H1 (cell line): ENCODE results near the gene GRIP2. TPM values are rescaled to one million over a fixed set of nuclear protein-coding genes. Genes with fewer than 3 reads are reported as not detected.

Source experiments
- CTCF ChIA-PET: fragments of 300-600 bp; sonication (Branson Sonifier 250); formaldehyde crosslinking; loops from one replicate; lab custom pipeline; 2021; ENCODE audit not compliant: partially characterized antibody; lab: Charles Lee
- POLR2A ChIA-PET: fragments of 300-600 bp; sonication (Branson Sonifier 250); formaldehyde crosslinking; loops from one replicate; lab custom pipeline; 2021; ENCODE audit warnings: inconsistent platforms; ENCODE audit not compliant: partially characterized antibody; lab: Charles Lee
- DNase-seq, 2 experiments: peaks; one replicate each; pipeline versions ENCODE4 v3.0.0 to v3.0.0-alpha.2; 2010 to 2022; ENCODE audit warnings: low spot score in 2 of 2, low read depth in 1 of 2, mixed read lengths in 1 of 2
- FAIRE-seq: peaks from 2 replicates; lab custom pipeline; 2011; peaks lifted over from hg19 to GRCh38; lab: Jason Lieb, UNC
- H2AFZ ChIP-seq: 2 replicates; pipeline ENCODE4 v1.8.1; 2012; ENCODE audit warnings: low read length, inconsistent platforms
- H2AK5ac ChIP-seq: 2 replicates; pipeline ENCODE4 v1.6.1; 2013; ENCODE audit warnings: low read depth, low read length
- H2BK120ac ChIP-seq: replicated peaks from 2 replicates; pipeline ENCODE3; 2013; ENCODE audit warnings: low read depth, low read length, inconsistent platforms
- H2BK12ac ChIP-seq: 2 replicates; pipeline ENCODE4 v1.6.1; 2013; ENCODE audit warnings: low read depth, low read length
- H2BK15ac ChIP-seq: 2 replicates; pipeline ENCODE4 v1.6.1; 2013; ENCODE audit warnings: low read length
- H2BK20ac ChIP-seq: 2 replicates; pipeline ENCODE4 v1.6.1; 2013; ENCODE audit warnings: low read length
- H2BK5ac ChIP-seq: 2 replicates; pipeline ENCODE4 v1.6.1; 2013; ENCODE audit warnings: low read depth, low read length
- H3K14ac ChIP-seq: 2 replicates; pipeline ENCODE4 v1.6.1; 2013; ENCODE audit warnings: inconsistent platforms; ENCODE audit not compliant: insufficient read length
- H3K18ac ChIP-seq: 2 replicates; pipeline ENCODE4 v1.6.1; 2013; ENCODE audit warnings: low read length; ENCODE audit errors: extremely low read depth
- H3K23ac ChIP-seq: 2 replicates; pipeline ENCODE4 v1.6.1; 2013; ENCODE audit warnings: inconsistent platforms; ENCODE audit not compliant: insufficient read length
- H3K23me2 ChIP-seq: 2 replicates; pipeline ENCODE4 v1.6.1; 2013; ENCODE audit warnings: low read depth, low read length
- H3K27ac ChIP-seq: 2 replicates; pipeline ENCODE4 v1.6.1; 2011; ENCODE audit warnings: low read depth, low read length, inconsistent platforms
- H3K27me3 ChIP-seq, 4 experiments: replicated peaks in 1 of 4; 1 replicate in 1 of 4; 2 replicates in 3 of 4; pipeline versions ENCODE4 v1.6.1 to v1.8.1; 2011 to 2013; ENCODE audit warnings: low read length in 3 of 4, mild to moderate bottlenecking in 3 of 4, inconsistent platforms in 2 of 4, mixed read lengths in 2 of 4, moderate library complexity in 1 of 4; ENCODE audit not compliant: control insufficient read depth in 3 of 4, insufficient read depth in 3 of 4; ENCODE audit errors: extremely low read depth in 1 of 4
- H3K36me3 ChIP-seq, 4 experiments: 2 replicates each; pipeline versions ENCODE4 v1.6.1 to v1.8.1; 2011 to 2013; ENCODE audit warnings: mild to moderate bottlenecking in 4 of 4, low read length in 3 of 4, moderate library complexity in 2 of 4, control low read depth in 1 of 4, inconsistent platforms in 1 of 4; ENCODE audit not compliant: insufficient read depth in 4 of 4, control insufficient read depth in 2 of 4
- H3K4ac ChIP-seq: replicated peaks from 2 replicates; pipeline ENCODE3; 2013; ENCODE audit warnings: low read length, low read depth, mixed read lengths, inconsistent platforms; ENCODE audit not compliant: insufficient read length
- H3K4me1 ChIP-seq, 4 experiments: replicated peaks in 1 of 4; 1 replicate in 1 of 4; 2 replicates in 3 of 4; pipeline versions ENCODE4 v1.6.1 to v1.8.1; 2011 to 2013; ENCODE audit warnings: low read length in 3 of 4, inconsistent platforms in 2 of 4, mixed read lengths in 1 of 4; ENCODE audit not compliant: insufficient read depth in 4 of 4, control insufficient read depth in 3 of 4
- H3K4me2 ChIP-seq, 2 experiments: 2 replicates each; pipeline versions ENCODE4 v1.6.1 to v1.8.1; 2011 to 2013; ENCODE audit warnings: low read depth in 2 of 2, low read length in 2 of 2, control low read depth in 1 of 2, inconsistent platforms in 1 of 2, mild to moderate bottlenecking in 1 of 2; ENCODE audit not compliant: insufficient read depth in 1 of 2
- H3K4me3 ChIP-seq, 4 experiments: fragments of 200-600, 300-600 bp in 1 of 4; sonication (generic), shearing (Covaris generic), sonication (Bioruptor Twin) in 1 of 4; 2 replicates each; pipeline versions ENCODE4 v1.5.1 to v1.8.1; 2011 to 2016; ENCODE audit warnings: low read length in 4 of 4, low read depth in 3 of 4, control low read depth in 2 of 4, inconsistent platforms in 2 of 4, mild to moderate bottlenecking in 2 of 4, mixed read lengths in 1 of 4, moderate library complexity in 1 of 4; ENCODE audit not compliant: insufficient read depth in 2 of 4; ENCODE audit errors: extremely low read depth in 1 of 4
- H3K56ac ChIP-seq: replicated peaks from 2 replicates; pipeline ENCODE3; 2013; ENCODE audit warnings: low read depth, mild to moderate bottlenecking, mixed read lengths, low read length, inconsistent platforms; ENCODE audit not compliant: insufficient read length
- H3K79me1 ChIP-seq: 2 replicates; pipeline ENCODE4 v1.6.1; 2013; ENCODE audit warnings: low read depth, low read length, control low read depth
- H3K79me2 ChIP-seq, 2 experiments: 2 replicates each; pipeline versions ENCODE4 v1.6.1 to v1.8.1; 2012 to 2013; ENCODE audit warnings: low read length in 2 of 2, mild to moderate bottlenecking in 2 of 2, inconsistent platforms in 1 of 2; ENCODE audit not compliant: insufficient read depth in 2 of 2, control insufficient read depth in 1 of 2
- H3K9ac ChIP-seq, 4 experiments: replicated peaks in 1 of 4; 1 replicate in 1 of 4; 2 replicates in 3 of 4; pipeline versions ENCODE4 v1.6.1 to v1.8.1; 2011 to 2013; ENCODE audit warnings: low read depth in 3 of 4, low read length in 3 of 4, control low read depth in 2 of 4, mild to moderate bottlenecking in 2 of 4, moderate library complexity in 2 of 4, inconsistent platforms in 1 of 4; ENCODE audit errors: extremely low read depth in 1 of 4
- H3K9me3 ChIP-seq, 2 experiments: 2 replicates each; pipeline versions ENCODE4 v1.6.1 to v1.8.1; 2012 to 2013; ENCODE audit warnings: mild to moderate bottlenecking in 2 of 2, moderate library complexity in 2 of 2, control low read depth in 1 of 2, inconsistent platforms in 1 of 2, low read depth in 1 of 2, low read length in 1 of 2, mixed read lengths in 1 of 2; ENCODE audit not compliant: insufficient read depth in 2 of 2
- H4K20me1 ChIP-seq, 2 experiments: replicated peaks in 1 of 2; 2 replicates each; pipeline versions ENCODE3 to v1.8.1; 2011 to 2013; ENCODE audit warnings: inconsistent platforms in 2 of 2, low read length in 2 of 2, mild to moderate bottlenecking in 1 of 2; ENCODE audit not compliant: insufficient read depth in 2 of 2, control insufficient read depth in 1 of 2
- H4K5ac ChIP-seq: 2 replicates; pipeline ENCODE4 v1.6.1; 2013; ENCODE audit warnings: low read length, low read depth, mixed read lengths, inconsistent platforms; ENCODE audit not compliant: insufficient read length
- H4K8ac ChIP-seq: 2 replicates; pipeline ENCODE4 v1.8.0; 2013; ENCODE audit warnings: mild to moderate bottlenecking, moderate library complexity, low read length, inconsistent platforms; ENCODE audit not compliant: insufficient read depth; ENCODE audit errors: extremely low read depth
- H4K91ac ChIP-seq: replicated peaks from 2 replicates; pipeline ENCODE3; 2013; ENCODE audit warnings: low read length, mixed read lengths, inconsistent platforms; ENCODE audit not compliant: insufficient read length
- FOSL1 ChIP-seq: IDR thresholded peaks from 2 replicates; pipeline ENCODE4 v1.6.1; 2011; ENCODE audit warnings: mild to moderate bottlenecking, low read depth, low read length, moderate library complexity; ENCODE audit not compliant: insufficient read depth
- GABPA ChIP-seq: IDR thresholded peaks from 2 replicates; pipeline ENCODE4 v1.6.1; 2011; ENCODE audit warnings: mild to moderate bottlenecking, low read length, moderate library complexity, borderline replicate concordance; ENCODE audit not compliant: insufficient read depth
- KDM1A ChIP-seq: fragments of 200-600, 300-600 bp; sonication (generic); IDR thresholded peaks from 2 replicates; pipeline ENCODE4 v1.7.1; 2016; ENCODE audit warnings: mild to moderate bottlenecking, low read length, borderline replicate concordance
- NANOG ChIP-seq: IDR thresholded peaks from 2 replicates; pipeline ENCODE4 v1.6.1; 2011; ENCODE audit warnings: low read length, low read depth, mild to moderate bottlenecking, inconsistent platforms; ENCODE audit not compliant: insufficient read depth, poor library complexity, severe bottlenecking
- PHF8 ChIP-seq: fragments of 200-600 bp; sonication (generic); conservative IDR thresholded peaks from 2 replicates; pipeline ENCODE4 v1.7.1; 2012; ENCODE audit warnings: low read depth, mild to moderate bottlenecking, inconsistent platforms, low read length, moderate library complexity
- POU5F1 ChIP-seq: IDR thresholded peaks from 2 replicates; pipeline ENCODE4 v1.6.1; 2011; ENCODE audit warnings: low read depth, mild to moderate bottlenecking, low read length, moderate library complexity
- RBBP5 ChIP-seq: IDR thresholded peaks from 2 replicates; pipeline ENCODE4 v1.7.1; 2012; ENCODE audit warnings: low read depth, mild to moderate bottlenecking, inconsistent platforms, low read length, moderate library complexity, borderline replicate concordance
- RFX5 ChIP-seq: IDR thresholded peaks from 2 replicates; pipeline ENCODE4 v1.6.1; 2011; ENCODE audit warnings: low read depth, low read length, improper control_type of control experiment, borderline replicate concordance
- RXRA ChIP-seq: IDR thresholded peaks from 2 replicates; pipeline ENCODE4 v1.6.1; 2011; ENCODE audit warnings: low read depth, mild to moderate bottlenecking, low read length, moderate library complexity; ENCODE audit not compliant: insufficient read depth
- TAF7 ChIP-seq: optimal IDR thresholded peaks from 2 replicates; pipeline ENCODE3; 2011; ENCODE audit warnings: low read depth, mild to moderate bottlenecking, inconsistent platforms, low read length, moderate library complexity, borderline replicate concordance
- YY1 ChIP-seq: IDR thresholded peaks from 2 replicates; pipeline ENCODE4 v1.6.1; 2011; ENCODE audit warnings: low read depth, mild to moderate bottlenecking, low read length
- WGBS, 2 experiments: shearing (Covaris generic) in 1 of 2; methylation state at CpG; one replicate each; pipeline versions ENCODE4 v1.1.6 to v1.1.7; 2013 to 2015; ENCODE audit warnings: low lambda C conversion rate in 2 of 2, mixed read lengths in 2 of 2, inconsistent platforms in 1 of 2, low coverage in 1 of 2, missing lambda C conversion rate in 1 of 2; ENCODE audit not compliant: insufficient replicate concordance in 2 of 2, insufficient coverage in 1 of 2, insufficient read length in 1 of 2; ENCODE audit errors: extremely low coverage in 1 of 2, missing lambda C conversion rate in 1 of 2; 5-methylcytosine and 5-hydroxymethylcytosine counted together
- polyA plus RNA-seq, 7 experiments: library from polyadenylated mRNA; depleted of rRNA in 3 of 7; stranded (reverse) in 5 of 7; unstranded in 2 of 7; fragments of >200 nt in 5 of 7; fragments of 200-250 nt in 2 of 7; gene quantifications; 1 replicate in 5 of 7; 2 replicates in 1 of 7; 4 replicates in 1 of 7; pipeline versions ENCODE4 v1.2.1 to v1.2.3, GENCODE V29; 2011 to 2013; ENCODE audit warnings: missing spikeins in 2 of 7, mixed read lengths in 2 of 7
- total RNA-seq: library from RNA; stranded (reverse); fragmentation: NEBNext Ultra II Directional; extraction: Animal tissue kit (Norgen Biotek cat#: 25700); gene quantifications from 2 replicates; pipeline ENCODE4 v1.2.1, GENCODE V29; 2021
- TF ChIP-seq, protein P1 (sequence below): IDR thresholded peaks from 2 replicates; pipeline ENCODE4 v1.6.1; 2012; ENCODE audit warnings: inconsistent platforms

Gene GRIP2
- total and polyA plus RNA-seq, 2 of the 8 experiments (the other 6 are each of a cell fraction or from before 2014, with no cell fraction given), result 2.5 to 6.4 TPM

DNA sequence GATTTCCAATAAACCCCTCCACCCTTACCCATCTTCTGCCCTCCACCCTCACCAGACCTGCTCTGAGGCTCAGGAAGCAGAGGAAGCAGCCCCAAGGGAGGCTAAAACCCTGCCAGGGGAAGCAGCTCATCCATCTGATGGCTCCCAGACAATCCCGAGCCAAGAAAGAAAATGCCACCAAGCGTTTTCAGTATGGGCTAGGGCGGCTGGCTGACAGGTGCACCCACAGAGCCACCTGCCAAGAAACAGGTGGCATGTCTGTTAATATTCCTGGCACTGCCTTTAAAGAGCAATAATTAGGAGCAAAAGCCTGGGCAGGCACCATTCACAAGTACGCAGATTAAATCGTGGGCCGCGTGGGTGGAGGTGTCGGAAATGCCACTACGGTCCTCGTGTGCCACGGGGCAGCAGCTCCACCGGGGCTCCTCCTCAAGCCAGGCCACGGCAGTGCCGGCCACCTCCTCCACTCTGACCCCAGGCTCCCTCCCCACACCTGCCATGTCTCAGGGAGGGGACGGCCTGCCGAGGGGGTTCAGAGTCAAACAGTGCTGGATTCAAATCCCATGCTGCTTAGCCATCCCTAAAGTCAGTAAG is 23.9 kb upstream of the GRIP2 start:
- Histone ChIP-seq H3K23ac (no peak overlapping the region), H2BK120ac (no peak overlapping the region), H4K8ac (no peak overlapping the region), H3K79me2 (no peaks in the 10 kb centered on the region), H2BK12ac (no peak overlapping the region), H3K27ac (no peak overlapping the region), H3K14ac (no peak overlapping the region), H2BK5ac (no peak overlapping the region), H3K4ac (no peak overlapping the region), H3K18ac (no peak overlapping the region), H3K4me3 (no peak overlapping the region), H3K56ac (no peak overlapping the region), H2AFZ (no peak overlapping the region), H3K4me2 (no peak overlapping the region), H3K27me3 (no peaks in the 10 kb centered on the region), H3K36me3 (no peaks in the 10 kb centered on the region), H3K9me3 (no peaks in the 10 kb centered on the region), H2AK5ac (no peak overlapping the region), H2BK20ac (no peak overlapping the region), H2BK15ac (no peak overlapping the region), H4K91ac (no peak overlapping the region), H3K79me1 (no peaks in the 10 kb centered on the region; the same call in 1 of the 2 replicates), H4K5ac (no peak overlapping the region), H4K20me1 (peaks cover 0 to 2% of the 10 kb centered on the region in 2 experiments), H3K4me1 (peaks cover 3 to 18% (median 6%) of the 10 kb centered on the region in 4 experiments), H3K9ac (no peak overlapping the region), H3K23me2 (no peaks in the 10 kb centered on the region)
- ChIA-PET CTCF (interaction anchor here (1.0 to 4.1 kb wide), 4 partner anchors 16 to 58 kb away, joined by 3 to 35 read pairs (median 6); no protein-coding TSS in a partner anchor), POLR2A (interaction anchor here (0.6 kb wide), 1 partner anchor 384 kb away, joined by 3 read pairs; no protein-coding TSS in a partner anchor)
- FAIRE-seq (no peak), DNase-seq (no peak)
- 89% methylated on average over 16 of the region's 16 CpGs; no CpG with 5 or more reads in 1 of the 2 experiments for WGBS, 2 experiments
- TF ChIP-seq NANOG (no peak), RBBP5 (no peak), RFX5 (no peak), FOSL1 (no peak), TAF7 (no peak), RXRA (no peak), PHF8 (no peak), GABPA (no peak), POU5F1 (no peak), KDM1A (no peak), YY1 (no peak)
- TF ChIP-seq, protein P1, sequence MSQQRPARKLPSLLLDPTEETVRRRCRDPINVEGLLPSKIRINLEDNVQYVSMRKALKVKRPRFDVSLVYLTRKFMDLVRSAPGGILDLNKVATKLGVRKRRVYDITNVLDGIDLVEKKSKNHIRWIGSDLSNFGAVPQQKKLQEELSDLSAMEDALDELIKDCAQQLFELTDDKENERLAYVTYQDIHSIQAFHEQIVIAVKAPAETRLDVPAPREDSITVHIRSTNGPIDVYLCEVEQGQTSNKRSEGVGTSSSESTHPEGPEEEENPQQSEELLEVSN, result no peak
